Hepatic stellate cell (primary cell): ENCODE results near the gene DYRK2.

Experiments
- DNase-seq: peaks from one replicate; pipeline ENCODE4 v3.0.0; 2011; ENCODE audit warnings: low spot score

The DYRK2 gene

DNA sequence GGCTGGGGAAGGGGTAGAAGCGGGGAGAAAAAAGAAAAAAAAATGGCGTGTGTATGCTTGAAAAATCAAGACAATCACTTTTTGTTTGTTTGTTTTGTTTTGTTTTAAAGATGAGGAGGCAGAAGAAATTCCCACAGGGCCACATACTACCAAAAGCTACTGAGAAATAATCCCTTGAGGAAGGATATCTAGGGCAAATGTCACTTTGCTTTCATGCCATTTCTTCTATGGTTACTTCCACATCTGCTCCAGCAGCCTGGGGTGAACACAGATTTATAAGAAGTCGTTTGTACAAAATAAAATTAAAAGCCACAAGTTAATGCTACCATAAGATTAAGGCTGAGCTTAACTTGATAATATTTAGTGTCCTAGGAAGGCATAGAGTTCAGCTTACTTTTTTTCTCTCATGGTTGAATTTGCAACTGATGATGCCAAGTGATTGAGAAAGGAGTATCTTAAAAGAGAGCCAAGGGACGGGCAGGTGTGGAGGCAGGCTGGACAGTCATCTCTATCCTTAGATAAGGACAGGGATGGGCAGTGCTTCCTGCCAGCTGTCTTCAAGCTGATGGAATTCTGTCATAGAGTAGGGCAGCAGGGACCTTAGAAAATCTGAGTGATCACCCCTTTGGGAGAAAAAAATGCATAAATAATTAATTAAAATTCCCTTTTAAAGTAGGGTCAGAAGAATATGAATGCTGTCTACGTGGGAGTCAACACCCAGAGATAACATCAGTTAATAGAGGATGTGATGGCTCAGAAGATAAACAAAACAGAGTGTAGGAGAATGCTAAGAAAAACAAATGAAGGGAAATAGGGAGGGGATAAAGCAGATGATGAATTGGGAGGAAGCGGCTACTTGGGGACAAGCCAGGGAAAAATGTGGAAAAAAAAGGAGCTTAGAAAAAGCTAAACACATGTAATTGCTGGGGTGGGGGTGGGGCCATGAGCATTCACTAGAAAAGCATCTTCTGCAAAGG is 57.1 kb downstream of the DYRK2 start:
- DNase-seq = peak; percentile 40

DNA sequence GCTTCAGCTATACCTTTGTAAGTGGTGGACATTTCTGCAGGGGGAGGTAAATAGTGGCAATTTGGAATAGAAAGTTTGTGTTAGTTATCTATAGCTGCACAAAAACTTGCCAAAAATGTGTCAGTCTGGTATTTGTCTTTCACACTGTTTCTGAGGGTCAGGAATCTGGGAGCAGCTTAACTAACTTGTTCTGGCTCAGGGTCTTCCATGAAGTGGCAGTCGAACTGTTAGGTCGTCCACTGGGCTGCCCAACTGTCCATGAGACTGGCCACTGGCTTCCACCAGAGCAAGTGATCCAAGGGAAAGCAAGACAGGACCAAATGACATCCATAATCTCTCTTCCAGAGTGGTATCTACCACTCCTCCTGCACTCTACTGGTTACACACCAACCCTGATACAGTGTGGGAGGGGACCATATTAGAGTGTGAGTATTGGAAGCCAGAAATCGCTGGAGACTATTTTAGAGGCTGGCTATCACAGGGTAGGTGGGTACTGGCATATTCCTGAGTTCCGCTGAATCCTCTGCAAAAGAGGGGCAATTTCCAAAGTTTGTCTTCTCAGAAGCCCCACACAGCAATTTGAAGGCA is 60.9 kb downstream of the DYRK2 start:
- DNase-seq = no peak

DNA sequence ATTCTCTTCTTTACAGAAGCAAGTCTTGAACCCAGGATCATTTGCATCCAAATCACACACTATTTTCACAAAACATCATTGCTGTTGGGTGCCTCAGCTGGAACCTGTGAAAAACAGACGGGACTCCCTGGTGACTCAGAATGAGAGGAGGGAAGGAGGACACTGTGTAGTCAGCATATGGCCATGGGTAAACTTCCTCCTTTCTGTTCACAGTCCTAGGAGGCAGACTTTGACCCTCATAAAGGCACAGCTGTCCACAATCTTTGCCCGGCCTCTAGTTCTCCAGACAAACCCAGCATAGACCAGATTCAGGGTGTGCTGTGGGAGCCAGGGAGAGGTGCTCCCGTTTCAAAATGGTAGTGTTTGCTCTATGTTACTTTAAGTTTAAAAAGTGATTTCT is 62.0 kb downstream of the DYRK2 start:
- DNase-seq = no peak

DNA sequence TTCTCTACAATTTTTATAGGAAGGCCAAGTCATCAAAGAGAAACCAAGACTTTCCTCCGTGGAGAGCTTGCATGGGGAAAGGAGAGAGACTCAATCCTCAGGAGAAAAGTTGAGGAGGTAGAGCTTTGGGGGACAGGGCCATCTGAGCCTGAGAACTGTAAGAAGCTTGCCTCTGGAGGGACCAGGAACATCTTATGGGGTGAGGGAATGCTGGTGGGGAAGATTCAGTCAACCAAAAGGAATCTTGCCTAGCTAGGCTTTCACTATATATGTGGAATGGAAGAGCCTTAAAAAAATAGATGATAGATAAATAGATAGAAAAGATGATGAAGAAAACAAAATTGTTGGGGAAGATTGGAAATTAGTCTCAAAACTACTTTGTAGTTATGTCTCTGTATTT is 63.5 kb downstream of the DYRK2 start:
- DNase-seq = no peak

DNA sequence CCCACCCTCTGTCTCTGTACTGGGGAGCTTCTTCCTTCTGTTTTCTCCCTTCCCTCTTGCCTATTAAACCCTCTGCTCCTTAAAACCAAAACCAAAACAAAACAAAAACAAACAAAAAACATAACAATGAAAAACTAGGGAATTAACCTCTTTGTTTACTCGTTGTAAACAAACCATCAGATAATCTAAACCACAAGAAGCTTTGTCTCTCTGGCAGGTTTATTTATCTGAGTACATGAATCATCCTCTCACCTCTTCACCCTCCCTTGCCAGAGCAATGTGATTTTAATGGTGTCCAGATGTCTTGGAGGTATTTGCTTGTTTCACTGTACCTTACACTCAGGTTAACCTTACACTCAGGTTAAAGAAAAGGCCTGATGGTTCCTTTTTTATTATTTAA is 66.1 kb downstream of the DYRK2 start:
- DNase-seq = no peak
